GM12865 (cell line): ENCODE data around the gene SBSN.

ENCODE experiments used
- DNase-seq: peaks from one replicate; pipeline ENCODE4 v3.0.0; 2010; ENCODE audit warnings: low read depth
- H3K4me3 ChIP-seq: 2 replicates; pipeline ENCODE4 v1.5.1; 2011; ENCODE audit warnings: mild to moderate bottlenecking, low read depth, low read length, control low read depth
- CTCF ChIP-seq: IDR thresholded peaks from 2 replicates; pipeline ENCODE4 v1.5.1; 2011; ENCODE audit warnings: low read length, control low read depth, low read depth, inconsistent platforms; ENCODE audit not compliant: insufficient read depth; ENCODE audit errors: missing control alignments

SBSN gene, protein sequence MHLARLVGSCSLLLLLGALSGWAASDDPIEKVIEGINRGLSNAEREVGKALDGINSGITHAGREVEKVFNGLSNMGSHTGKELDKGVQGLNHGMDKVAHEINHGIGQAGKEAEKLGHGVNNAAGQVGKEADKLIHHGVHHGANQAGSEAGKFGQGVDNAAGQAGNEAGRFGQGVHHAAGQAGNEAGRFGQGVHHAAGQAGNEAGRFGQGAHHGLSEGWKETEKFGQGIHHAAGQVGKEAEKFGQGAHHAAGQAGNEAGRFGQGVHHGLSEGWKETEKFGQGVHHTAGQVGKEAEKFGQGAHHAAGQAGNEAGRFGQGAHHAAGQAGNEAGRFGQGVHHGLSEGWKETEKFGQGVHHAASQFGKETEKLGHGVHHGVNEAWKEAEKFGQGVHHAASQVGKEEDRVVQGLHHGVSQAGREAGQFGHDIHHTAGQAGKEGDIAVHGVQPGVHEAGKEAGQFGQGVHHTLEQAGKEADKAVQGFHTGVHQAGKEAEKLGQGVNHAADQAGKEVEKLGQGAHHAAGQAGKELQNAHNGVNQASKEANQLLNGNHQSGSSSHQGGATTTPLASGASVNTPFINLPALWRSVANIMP

GRCh38 chr19:35528218-35529038 is at the start of gene SBSN:
Gene SBSN (minus strand): TSS chr19:35528311. CDS start chr19:35528281, 30 bp downstream.
- no peak within 1 kb of the TSS for H3K4me3 ChIP-seq
- DNase-seq, result no peak
- TF ChIP-seq CTCF, result no peak

GRCh38 chr19:35571406-35571965 is 43.4 kb upstream of the SBSN start:
- H3K4me3 ChIP-seq, result no peak overlapping the region
- DNase-seq, result no peak
- no peak for TF ChIP-seq CTCF

GRCh38 chr19:35569281-35569781 is 41.2 kb upstream of the SBSN start:
- no peak for TF ChIP-seq CTCF
- DNase-seq, result no peak
- H3K4me3 ChIP-seq, result no peak overlapping the region

GRCh38 chr19:35566738-35567137 is 38.6 kb upstream of the SBSN start:
- DNase-seq, result no peak
- TF ChIP-seq CTCF, result no peak
- H3K4me3 ChIP-seq, result no peak overlapping the region

GRCh38 chr19:35565016-35565856 is 37.1 kb upstream of the SBSN start:
- no peak overlapping the region for H3K4me3 ChIP-seq
- TF ChIP-seq CTCF, result no peak
- no peak for DNase-seq
